K562 (cell line): ENCODE results near the gene PAIP2. TPM values are rescaled to one million over a fixed set of nuclear protein-coding genes. Genes with fewer than 3 reads are reported as not detected.

Experiments used
- HOXB6 ChIP-seq: fragments of 250-450 bp; sonication (Bioruptor Pico); IDR thresholded peaks from 2 replicates; pipeline ENCODE4 v1.5.1; 2022; ENCODE audit warnings: mild to moderate bottlenecking, borderline replicate concordance
- MYNN ChIP-seq, 2 experiments: sonication (generic); formaldehyde crosslinking in 1 of 2; IDR thresholded peaks; 2 replicates each; pipeline versions ENCODE4 v1.5.0 to v1.6.1; 2016 to 2020; ENCODE audit warnings: antibody characterized with exemption in 1 of 2, missing genetic modification reagents in 1 of 2
- OTX1 ChIP-seq: fragments of 450-650 bp; formaldehyde crosslinking; IDR thresholded peaks from 2 replicates; pipeline ENCODE4 v1.4.0; 2022; ENCODE audit warnings: mild to moderate bottlenecking
- RBBP5 ChIP-seq: fragments of 200-600 bp; sonication (generic); IDR thresholded peaks from 2 replicates; pipeline ENCODE4 v1.6.1; 2012; ENCODE audit warnings: borderline replicate concordance, mild to moderate bottlenecking, low read length, control low read depth, inconsistent platforms; ENCODE audit not compliant: insufficient read depth, poor library complexity, severe bottlenecking
- SPI1 ChIP-seq: IDR thresholded peaks from 2 replicates; pipeline ENCODE4 v1.6.1; 2011; ENCODE audit warnings: low read depth, low read length, control low read depth, borderline replicate concordance
- SRF ChIP-seq, 2 experiments: fragments of 250-450, 450-650 bp in 1 of 2; sonication (Bioruptor Pico) in 1 of 2; sonication (generic) in 1 of 2; formaldehyde crosslinking; IDR thresholded peaks; 2 replicates each; pipeline versions ENCODE4 v1.5.0 to v1.5.1; 2020 to 2022; ENCODE audit warnings: mild to moderate bottlenecking in 1 of 2, missing genetic modification reagents in 1 of 2
- TCFL5 ChIP-seq: fragments of 250-450 bp; sonication (Bioruptor Pico); conservative IDR thresholded peaks from 2 replicates; pipeline ENCODE4 v1.6.1; 2021; ENCODE audit warnings: mild to moderate bottlenecking, moderate library complexity, matching md5 sums
- ZNF146 ChIP-seq: IDR thresholded peaks from one replicate; pipeline ENCODE4 v1.6.1; 2018; ENCODE audit warnings: missing compliant biosample characterization; ENCODE audit not compliant: unreplicated experiment
- ZNF217 ChIP-seq: sonication (generic); formaldehyde crosslinking; IDR thresholded peaks from 2 replicates; pipeline ENCODE4 v1.8.0; 2022; ENCODE audit warnings: mild to moderate bottlenecking, missing genetic modification reagents
- ZNF263 ChIP-seq: sonication (generic); formaldehyde crosslinking; IDR thresholded peaks from 2 replicates; pipeline ENCODE4 v1.8.0; 2022; ENCODE audit warnings: mild to moderate bottlenecking, missing genetic modification reagents, borderline replicate concordance
- ZNF696 ChIP-seq: fragments of 250-450 bp; sonication (Bioruptor Pico); conservative IDR thresholded peaks from 2 replicates; pipeline ENCODE4 v1.4.0; 2020; ENCODE audit warnings: mild to moderate bottlenecking, moderate library complexity
- polyA plus RNA-seq, 8 experiments: library from polyadenylated mRNA; depleted of rRNA in 4 of 8; stranded (reverse) in 5 of 8; unstranded in 3 of 8; fragments of >200 nt; fragmentation: Nextera tagmentation in 2 of 8; fragmentation: Illumina TruSeq in 1 of 8; extraction: Ambion mirVana in 2 of 8; extraction: Trizol in 1 of 8; gene quantifications; 2 replicates each; pipeline versions ENCODE4 v1.2.1 to v1.2.3, GENCODE V29; 2011 to 2014; ENCODE audit warnings: inconsistent platforms in 1 of 8, missing spikeins in 1 of 8
- total RNA-seq, 7 experiments: library from RNA; depleted of rRNA in 6 of 7; stranded (reverse); fragments of >200 nt in 6 of 7; fragmentation: Illumina TruSeq in 2 of 7; extraction: Trizol in 2 of 7; gene quantifications; 2 replicates each; pipeline versions ENCODE4 v1.2.1 to v1.2.3, GENCODE V29; 2011 to 2021; ENCODE audit warnings: low replicate concordance in 1 of 7
- TF ChIP-seq, protein P1 (sequence below): fragments of 250-450 bp; sonication (Bioruptor Pico); IDR thresholded peaks from 2 replicates; pipeline ENCODE4 v1.4.0; 2020
- TF ChIP-seq, protein P2 (sequence below): fragments of 450-650 bp; conservative IDR thresholded peaks from 2 replicates; pipeline ENCODE4 v1.6.1; 2016; ENCODE audit warnings: missing genetic modification characterization, low read depth, mild to moderate bottlenecking, missing compliant biosample characterization, moderate library complexity
- TF ChIP-seq, protein P3 (sequence below): fragments of 250-450 bp; sonication (Bioruptor Pico); IDR thresholded peaks from 2 replicates; pipeline ENCODE4 v1.8.0; 2022; ENCODE audit warnings: moderate library complexity, mild to moderate bottlenecking, inconsistent platforms
- TF ChIP-seq, protein P4 (sequence below): fragments of 450-650 bp; conservative IDR thresholded peaks from 2 replicates; pipeline ENCODE4 v1.6.1; 2016; ENCODE audit warnings: missing genetic modification characterization, low read depth, mild to moderate bottlenecking, control low read depth, missing compliant biosample characterization
- TF ChIP-seq, protein P5 (sequence below), 3 experiments: IDR thresholded peaks in 2 of 3; conservative IDR thresholded peaks in 1 of 3; 2 replicates each; pipeline ENCODE4 v1.5.1; 2011 to 2012; ENCODE audit warnings: low read length in 3 of 3, mild to moderate bottlenecking in 3 of 3, control low read depth in 2 of 3, improper control_type of control experiment in 1 of 3, inconsistent platforms in 1 of 3, low read depth in 1 of 3, mixed read lengths in 1 of 3, moderate library complexity in 1 of 3; ENCODE audit not compliant: insufficient read depth in 2 of 3

The PAIP2 gene
- total and polyA plus RNA-seq, 9 of the 15 experiments (the other 6 are each of a cell fraction or from before 2014, with no cell fraction given), result 78.3 to 187 (median 128) TPM

DNA sequence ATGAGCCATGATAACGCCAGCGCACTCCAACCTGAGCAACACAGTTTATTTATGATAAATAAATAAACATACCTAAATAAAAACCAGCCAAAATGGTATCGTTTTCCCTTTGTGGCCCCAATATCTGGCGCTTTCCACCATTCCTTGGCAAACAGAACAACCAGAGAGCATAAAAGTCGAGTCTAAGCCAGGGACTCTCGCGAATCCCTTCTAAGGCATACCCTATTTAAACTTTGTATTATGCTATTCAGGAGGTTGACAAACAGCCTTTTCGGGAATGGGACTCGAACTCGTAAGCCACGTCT lies 48.5 kb upstream of the PAIP2 start (continued):
- TF ChIP-seq, protein P1, sequence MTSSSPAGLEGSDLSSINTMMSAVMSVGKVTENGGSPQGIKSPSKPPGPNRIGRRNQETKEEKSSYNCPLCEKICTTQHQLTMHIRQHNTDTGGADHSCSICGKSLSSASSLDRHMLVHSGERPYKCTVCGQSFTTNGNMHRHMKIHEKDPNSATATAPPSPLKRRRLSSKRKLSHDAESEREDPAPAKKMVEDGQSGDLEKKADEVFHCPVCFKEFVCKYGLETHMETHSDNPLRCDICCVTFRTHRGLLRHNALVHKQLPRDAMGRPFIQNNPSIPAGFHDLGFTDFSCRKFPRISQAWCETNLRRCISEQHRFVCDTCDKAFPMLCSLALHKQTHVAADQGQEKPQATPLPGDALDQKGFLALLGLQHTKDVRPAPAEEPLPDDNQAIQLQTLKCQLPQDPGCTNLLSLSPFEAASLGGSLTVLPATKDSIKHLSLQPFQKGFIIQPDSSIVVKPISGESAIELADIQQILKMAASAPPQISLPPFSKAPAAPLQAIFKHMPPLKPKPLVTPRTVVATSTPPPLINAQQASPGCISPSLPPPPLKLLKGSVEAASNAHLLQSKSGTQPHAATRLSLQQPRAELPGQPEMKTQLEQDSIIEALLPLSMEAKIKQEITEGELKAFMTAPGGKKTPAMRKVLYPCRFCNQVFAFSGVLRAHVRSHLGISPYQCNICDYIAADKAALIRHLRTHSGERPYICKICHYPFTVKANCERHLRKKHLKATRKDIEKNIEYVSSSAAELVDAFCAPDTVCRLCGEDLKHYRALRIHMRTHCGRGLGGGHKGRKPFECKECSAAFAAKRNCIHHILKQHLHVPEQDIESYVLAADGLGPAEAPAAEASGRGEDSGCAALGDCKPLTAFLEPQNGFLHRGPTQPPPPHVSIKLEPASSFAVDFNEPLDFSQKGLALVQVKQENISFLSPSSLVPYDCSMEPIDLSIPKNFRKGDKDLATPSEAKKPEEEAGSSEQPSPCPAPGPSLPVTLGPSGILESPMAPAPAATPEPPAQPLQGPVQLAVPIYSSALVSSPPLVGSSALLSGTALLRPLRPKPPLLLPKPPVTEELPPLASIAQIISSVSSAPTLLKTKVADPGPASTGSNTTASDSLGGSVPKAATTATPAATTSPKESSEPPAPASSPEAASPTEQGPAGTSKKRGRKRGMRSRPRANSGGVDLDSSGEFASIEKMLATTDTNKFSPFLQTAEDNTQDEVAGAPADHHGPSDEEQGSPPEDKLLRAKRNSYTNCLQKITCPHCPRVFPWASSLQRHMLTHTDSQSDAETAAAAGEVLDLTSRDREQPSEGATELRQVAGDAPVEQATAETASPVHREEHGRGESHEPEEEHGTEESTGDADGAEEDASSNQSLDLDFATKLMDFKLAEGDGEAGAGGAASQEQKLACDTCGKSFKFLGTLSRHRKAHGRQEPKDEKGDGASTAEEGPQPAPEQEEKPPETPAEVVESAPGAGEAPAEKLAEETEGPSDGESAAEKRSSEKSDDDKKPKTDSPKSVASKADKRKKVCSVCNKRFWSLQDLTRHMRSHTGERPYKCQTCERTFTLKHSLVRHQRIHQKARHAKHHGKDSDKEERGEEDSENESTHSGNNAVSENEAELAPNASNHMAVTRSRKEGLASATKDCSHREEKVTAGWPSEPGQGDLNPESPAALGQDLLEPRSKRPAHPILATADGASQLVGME, result no peak
- TF ChIP-seq ZNF263 (CRISPR knock-in tag) (peak; percentile 69; the same call in 1 of the 2 replicates), SRF (CRISPR knock-in tag; IDR thresholded peaks at IDR 0.05) (no peak), RBBP5 (no peak), HOXB6 (CRISPR knock-in tag) (no peak), ZNF696 (CRISPR knock-in tag) (no peak), SPI1 (0 out of 2 replicates have a peak, but pooled peaks have one; percentile 21), ZNF146 (CRISPR knock-in tag) (no peak), MYNN (IDR thresholded peaks at IDR 0.05) (no peak), MYNN (CRISPR knock-in tag; IDR thresholded peaks at IDR 0.05) (no peak), ZNF217 (CRISPR knock-in tag) (no peak), OTX1 (CRISPR knock-in tag) (no peak), TCFL5 (no peak)
- TF ChIP-seq, protein P2, sequence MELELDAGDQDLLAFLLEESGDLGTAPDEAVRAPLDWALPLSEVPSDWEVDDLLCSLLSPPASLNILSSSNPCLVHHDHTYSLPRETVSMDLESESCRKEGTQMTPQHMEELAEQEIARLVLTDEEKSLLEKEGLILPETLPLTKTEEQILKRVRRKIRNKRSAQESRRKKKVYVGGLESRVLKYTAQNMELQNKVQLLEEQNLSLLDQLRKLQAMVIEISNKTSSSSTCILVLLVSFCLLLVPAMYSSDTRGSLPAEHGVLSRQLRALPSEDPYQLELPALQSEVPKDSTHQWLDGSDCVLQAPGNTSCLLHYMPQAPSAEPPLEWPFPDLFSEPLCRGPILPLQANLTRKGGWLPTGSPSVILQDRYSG (tag), result no peak
- TF ChIP-seq, protein P3, sequence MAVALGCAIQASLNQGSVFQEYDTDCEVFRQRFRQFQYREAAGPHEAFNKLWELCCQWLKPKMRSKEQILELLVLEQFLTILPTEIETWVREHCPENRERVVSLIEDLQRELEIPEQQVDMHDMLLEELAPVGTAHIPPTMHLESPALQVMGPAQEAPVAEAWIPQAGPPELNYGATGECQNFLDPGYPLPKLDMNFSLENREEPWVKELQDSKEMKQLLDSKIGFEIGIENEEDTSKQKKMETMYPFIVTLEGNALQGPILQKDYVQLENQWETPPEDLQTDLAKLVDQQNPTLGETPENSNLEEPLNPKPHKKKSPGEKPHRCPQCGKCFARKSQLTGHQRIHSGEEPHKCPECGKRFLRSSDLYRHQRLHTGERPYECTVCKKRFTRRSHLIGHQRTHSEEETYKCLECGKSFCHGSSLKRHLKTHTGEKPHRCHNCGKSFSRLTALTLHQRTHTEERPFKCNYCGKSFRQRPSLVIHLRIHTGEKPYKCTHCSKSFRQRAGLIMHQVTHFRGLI (CRISPR knock-in tag), result no peak
- TF ChIP-seq, protein P4, sequence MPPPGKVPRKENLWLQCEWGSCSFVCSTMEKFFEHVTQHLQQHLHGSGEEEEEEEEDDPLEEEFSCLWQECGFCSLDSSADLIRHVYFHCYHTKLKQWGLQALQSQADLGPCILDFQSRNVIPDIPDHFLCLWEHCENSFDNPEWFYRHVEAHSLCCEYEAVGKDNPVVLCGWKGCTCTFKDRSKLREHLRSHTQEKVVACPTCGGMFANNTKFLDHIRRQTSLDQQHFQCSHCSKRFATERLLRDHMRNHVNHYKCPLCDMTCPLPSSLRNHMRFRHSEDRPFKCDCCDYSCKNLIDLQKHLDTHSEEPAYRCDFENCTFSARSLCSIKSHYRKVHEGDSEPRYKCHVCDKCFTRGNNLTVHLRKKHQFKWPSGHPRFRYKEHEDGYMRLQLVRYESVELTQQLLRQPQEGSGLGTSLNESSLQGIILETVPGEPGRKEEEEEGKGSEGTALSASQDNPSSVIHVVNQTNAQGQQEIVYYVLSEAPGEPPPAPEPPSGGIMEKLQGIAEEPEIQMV (tag), result no peak
- TF ChIP-seq, protein P5, sequence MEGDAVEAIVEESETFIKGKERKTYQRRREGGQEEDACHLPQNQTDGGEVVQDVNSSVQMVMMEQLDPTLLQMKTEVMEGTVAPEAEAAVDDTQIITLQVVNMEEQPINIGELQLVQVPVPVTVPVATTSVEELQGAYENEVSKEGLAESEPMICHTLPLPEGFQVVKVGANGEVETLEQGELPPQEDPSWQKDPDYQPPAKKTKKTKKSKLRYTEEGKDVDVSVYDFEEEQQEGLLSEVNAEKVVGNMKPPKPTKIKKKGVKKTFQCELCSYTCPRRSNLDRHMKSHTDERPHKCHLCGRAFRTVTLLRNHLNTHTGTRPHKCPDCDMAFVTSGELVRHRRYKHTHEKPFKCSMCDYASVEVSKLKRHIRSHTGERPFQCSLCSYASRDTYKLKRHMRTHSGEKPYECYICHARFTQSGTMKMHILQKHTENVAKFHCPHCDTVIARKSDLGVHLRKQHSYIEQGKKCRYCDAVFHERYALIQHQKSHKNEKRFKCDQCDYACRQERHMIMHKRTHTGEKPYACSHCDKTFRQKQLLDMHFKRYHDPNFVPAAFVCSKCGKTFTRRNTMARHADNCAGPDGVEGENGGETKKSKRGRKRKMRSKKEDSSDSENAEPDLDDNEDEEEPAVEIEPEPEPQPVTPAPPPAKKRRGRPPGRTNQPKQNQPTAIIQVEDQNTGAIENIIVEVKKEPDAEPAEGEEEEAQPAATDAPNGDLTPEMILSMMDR (IDR thresholded peaks at IDR 0.05 in 2 of 3, conservative IDR thresholded peaks at IDR 0.05 in 1 of 3; ENCODE audit: insufficient read depth in 2 of 3, low read depth in 1 of 3, low read length in 3 of 3), result no peak
